PC-3 (cell line): ENCODE results near the gene LRRC8C.

Experiments used
- EZH2 ChIP-seq: fragments of 300-600 bp; sonication (generic); IDR thresholded peaks from one replicate; pipeline ENCODE4 v1.6.1; 2017; ENCODE audit warnings: antibody characterized with exemption, mild to moderate bottlenecking, low read length; ENCODE audit not compliant: unreplicated experiment
- EZH2phosphoT487 ChIP-seq: fragments of 300-600 bp; sonication (generic); IDR thresholded peaks from 2 replicates; pipeline ENCODE4 v1.6.1; 2018; ENCODE audit warnings: mild to moderate bottlenecking, antibody characterized with exemption, low read length, borderline replicate concordance
- TF ChIP-seq, protein P1 (sequence below): fragments of 300-600 bp; sonication (generic); conservative IDR thresholded peaks from 2 replicates; pipeline ENCODE4 v1.5.1; 2017; ENCODE audit warnings: antibody characterized with exemption, low read depth, mild to moderate bottlenecking, low read length

DNA sequence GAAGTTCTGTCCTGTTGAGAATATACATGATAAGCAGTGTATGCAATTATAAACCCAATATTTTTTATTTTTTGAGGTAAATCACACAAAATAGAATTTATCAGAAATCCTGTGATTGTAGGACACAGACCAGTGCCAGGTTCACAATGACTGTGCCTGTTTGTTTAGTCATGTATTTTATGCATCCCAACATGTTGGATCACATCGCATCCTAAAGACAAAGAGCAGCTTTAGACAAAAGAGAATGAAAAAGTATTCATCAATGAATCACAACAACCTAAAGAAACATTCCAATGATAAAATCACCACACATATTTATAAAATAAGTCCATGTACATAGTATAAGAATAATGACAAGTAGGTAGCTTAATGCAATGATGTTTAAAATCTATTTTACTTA, 134.7 kb downstream of the LRRC8C start:
- TF ChIP-seq EZH2 = no peak
- no peak for TF ChIP-seq EZH2phosphoT487
- TF ChIP-seq, protein P1, sequence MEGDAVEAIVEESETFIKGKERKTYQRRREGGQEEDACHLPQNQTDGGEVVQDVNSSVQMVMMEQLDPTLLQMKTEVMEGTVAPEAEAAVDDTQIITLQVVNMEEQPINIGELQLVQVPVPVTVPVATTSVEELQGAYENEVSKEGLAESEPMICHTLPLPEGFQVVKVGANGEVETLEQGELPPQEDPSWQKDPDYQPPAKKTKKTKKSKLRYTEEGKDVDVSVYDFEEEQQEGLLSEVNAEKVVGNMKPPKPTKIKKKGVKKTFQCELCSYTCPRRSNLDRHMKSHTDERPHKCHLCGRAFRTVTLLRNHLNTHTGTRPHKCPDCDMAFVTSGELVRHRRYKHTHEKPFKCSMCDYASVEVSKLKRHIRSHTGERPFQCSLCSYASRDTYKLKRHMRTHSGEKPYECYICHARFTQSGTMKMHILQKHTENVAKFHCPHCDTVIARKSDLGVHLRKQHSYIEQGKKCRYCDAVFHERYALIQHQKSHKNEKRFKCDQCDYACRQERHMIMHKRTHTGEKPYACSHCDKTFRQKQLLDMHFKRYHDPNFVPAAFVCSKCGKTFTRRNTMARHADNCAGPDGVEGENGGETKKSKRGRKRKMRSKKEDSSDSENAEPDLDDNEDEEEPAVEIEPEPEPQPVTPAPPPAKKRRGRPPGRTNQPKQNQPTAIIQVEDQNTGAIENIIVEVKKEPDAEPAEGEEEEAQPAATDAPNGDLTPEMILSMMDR = no peak
